RWPE1 (cell line): Measurements from ENCODE around the gene SYNE2.
"Not testable (repeated sequence)": the region's sequence is repeated elsewhere in the genome, so short reads cannot be mapped to it uniquely, and the experiment has no call there.

Source experiments
- CTCF ChIA-PET: fragments of 350-600 bp; sonication (Branson Sonifier 250); formaldehyde crosslinking; extraction: SDS; loops from one replicate; lab custom pipeline; 2021; lab: Yijun Ruan, JAX
- POLR2A ChIA-PET: fragments of 400-600 bp; formaldehyde crosslinking; extraction: SDS; loops from one replicate; lab custom pipeline; 2020; ENCODE audit warnings: antibody characterized with exemption; ENCODE audit not compliant: low non-redundant PET; lab: Yijun Ruan, JAX
- DNase-seq: peaks from one replicate; pipeline ENCODE4 v3.0.0; 2012; ENCODE audit warnings: low spot score
- H3K27ac ChIP-seq: fragments of 450-650 bp; 2 replicates; pipeline ENCODE4 v1.5.1; 2017
- CTCF ChIP-seq: fragments of 450-650 bp; conservative IDR thresholded peaks from 2 replicates; pipeline ENCODE4 v1.5.1; 2017; ENCODE audit warnings: low read depth, mild to moderate bottlenecking

The SYNE2 gene

GRCh38 chr14:63860146-63860545, 7.3 kb downstream of the SYNE2 start:
- POLR2A ChIA-PET, result no interaction called here
- TF ChIP-seq CTCF, result no peak
- no peak overlapping the region for H3K27ac ChIP-seq
- no peak for DNase-seq
- CTCF ChIA-PET, result no interaction called here

GRCh38 chr14:63862163-63862562, 9.4 kb downstream of the SYNE2 start:
- no peak for DNase-seq
- no peak for TF ChIP-seq CTCF
- ChIA-PET CTCF (no interaction called here), POLR2A (no interaction called here)
- H3K27ac ChIP-seq, result no peak overlapping the region; the same call in 1 of the 2 replicates

- H3K27ac ChIP-seq, result peak overlapping the region; percentile 62
- POLR2A ChIA-PET, result no interaction called here
- DNase-seq, result no peak
- CTCF ChIA-PET, result interaction anchor here (1.0 kb wide), 1 partner anchor 9 kb away, joined by 3 read pairs; no protein-coding TSS in a partner anchor
- TF ChIP-seq CTCF, result no peak
These were observed 10.2 kb downstream of the SYNE2 start for GRCh38 chr14:63863004-63863403.

- DNase-seq, CTCF ChIA-PET, H3K27ac ChIP-seq, POLR2A ChIA-PET: not testable (repeated sequence)
These were observed 12.0 kb downstream of the SYNE2 start for GRCh38 chr14:63864775-63865174.

GRCh38 chr14:63867933-63868921, 15.4 kb downstream of the SYNE2 start:
- no peak for TF ChIP-seq CTCF
- no peak overlapping the region for H3K27ac ChIP-seq
- CTCF ChIA-PET, result no interaction called here
- no peak for DNase-seq
- POLR2A ChIA-PET, result no interaction called here

GRCh38 chr14:63869940-63870752, 17.3 kb downstream of the SYNE2 start:
- H3K27ac ChIP-seq, POLR2A ChIA-PET, DNase-seq: not testable (repeated sequence)
- CTCF ChIA-PET, result interaction anchor here (0.7 kb wide), 1 partner anchor 69 kb away, joined by 7 read pairs; no protein-coding TSS in a partner anchor

- CTCF ChIA-PET, H3K27ac ChIP-seq, DNase-seq, POLR2A ChIA-PET: not testable (repeated sequence)
These were observed 17.9 kb downstream of the SYNE2 start for GRCh38 chr14:63870753-63871037.

- no peak for TF ChIP-seq CTCF
- DNase-seq, result no peak
- ChIA-PET CTCF (no interaction called here), POLR2A (no interaction called here)
- no peak overlapping the region for H3K27ac ChIP-seq
These were observed 21.4 kb downstream of the SYNE2 start for GRCh38 chr14:63874223-63874622.
